HEK293 (cell line): ENCODE results near the gene RETN.

Experiments used
- CTCF ChIA-PET: fragments of 350-600 bp; formaldehyde crosslinking; extraction: SDS; loops from one replicate; lab custom pipeline; 2021; ENCODE audit warnings: antibody characterized with exemption; lab: Yijun Ruan, JAX
- POLR2A ChIA-PET: fragments of 300-600 bp; formaldehyde crosslinking; extraction: SDS; loops from one replicate; lab custom pipeline; 2020; ENCODE audit warnings: antibody characterized with exemption, inconsistent platforms; lab: Yijun Ruan, JAX
- H3K27ac ChIP-seq: fragments of 200-500 bp; sonication (Bioruptor generic); 2 replicates; pipeline ENCODE4 v1.5.1; 2014; ENCODE audit warnings: low read depth, low read length, control low read depth, inconsistent platforms; ENCODE audit errors: extremely low read depth
- H3K36me3 ChIP-seq, 2 experiments: fragments of 200-500 bp in 1 of 2; sonication (Bioruptor generic) in 1 of 2; 1 replicate in 1 of 2; 2 replicates in 1 of 2; pipeline ENCODE4 v1.5.1; 2014 to 2017; ENCODE audit warnings: inconsistent platforms in 2 of 2, low read length in 2 of 2; ENCODE audit not compliant: control insufficient read depth in 2 of 2, insufficient read depth in 1 of 2
- H3K4me1 ChIP-seq: fragments of 200-500 bp; sonication (Bioruptor generic); 2 replicates; pipeline ENCODE4 v1.5.1; 2014; ENCODE audit warnings: mild to moderate bottlenecking, low read length, inconsistent platforms; ENCODE audit not compliant: control insufficient read depth, insufficient read depth
- H3K4me3 ChIP-seq: 2 replicates; pipeline ENCODE4 v1.5.1; 2011; ENCODE audit warnings: low read depth, mild to moderate bottlenecking, control low read depth, low read length, moderate library complexity
- H3K9me3 ChIP-seq: fragments of 200-500 bp; sonication (Bioruptor generic); 2 replicates; pipeline ENCODE4 v1.5.1; 2014; ENCODE audit warnings: low read depth, low read length, inconsistent platforms; ENCODE audit not compliant: control insufficient read depth, insufficient read depth
- BCL11B ChIP-seq: fragments of 450-650 bp; formaldehyde crosslinking; IDR thresholded peaks from 2 replicates; pipeline ENCODE4 v1.5.1; 2016; ENCODE audit warnings: low read depth, missing biosample characterization, missing genetic modification characterization
- EGR2 ChIP-seq: fragments of 450-650 bp; formaldehyde crosslinking; IDR thresholded peaks from 2 replicates; pipeline ENCODE4 v1.5.1; 2016; ENCODE audit warnings: low read depth, missing biosample characterization, missing genetic modification characterization
- REPIN1 ChIP-seq: fragments of 450-650 bp; formaldehyde crosslinking; IDR thresholded peaks from 2 replicates; pipeline ENCODE4 v1.5.1; 2017; ENCODE audit warnings: missing biosample characterization, missing genetic modification characterization, low read depth
- SETDB1 ChIP-seq: IDR thresholded peaks from one replicate; pipeline ENCODE4 v1.6.1; 2017; ENCODE audit warnings: mild to moderate bottlenecking, low read length, moderate library complexity, mixed read lengths; ENCODE audit not compliant: insufficient read length
- TCF7L2 ChIP-seq: IDR thresholded peaks from 2 replicates; pipeline ENCODE4 v1.6.1; 2011; ENCODE audit warnings: low read depth, mild to moderate bottlenecking, inconsistent platforms, low read length, moderate library complexity, borderline replicate concordance
- ZNF114 ChIP-seq: fragments of 450-650 bp; formaldehyde crosslinking; IDR thresholded peaks from 2 replicates; pipeline ENCODE4 v1.5.0; 2017; ENCODE audit warnings: missing biosample characterization, missing genetic modification characterization
- ZNF157 ChIP-seq: fragments of 450-650 bp; formaldehyde crosslinking; IDR thresholded peaks from 2 replicates; pipeline ENCODE4 v1.5.1; 2016; ENCODE audit warnings: missing biosample characterization, missing genetic modification characterization
- ZNF302 ChIP-seq: fragments of 450-650 bp; formaldehyde crosslinking; IDR thresholded peaks from 2 replicates; pipeline ENCODE4 v1.5.1; 2016; ENCODE audit warnings: missing biosample characterization, missing genetic modification characterization, low read depth
- ZNF335 ChIP-seq: fragments of 450-650 bp; formaldehyde crosslinking; conservative IDR thresholded peaks from 2 replicates; pipeline ENCODE4 v1.5.1; 2016; ENCODE audit warnings: missing biosample characterization, missing genetic modification characterization
- ZNF501 ChIP-seq: fragments of 450-650 bp; formaldehyde crosslinking; IDR thresholded peaks from 2 replicates; pipeline ENCODE4 v1.5.1; 2016; ENCODE audit warnings: missing biosample characterization, missing genetic modification characterization
- ZNF658 ChIP-seq: fragments of 450-650 bp; formaldehyde crosslinking; IDR thresholded peaks from 2 replicates; pipeline ENCODE4; 2016; ENCODE audit warnings: missing biosample characterization, missing genetic modification characterization
- TF ChIP-seq, protein P1 (sequence below): fragments of 450-650 bp; formaldehyde crosslinking; optimal IDR thresholded peaks from 2 replicates; pipeline ENCODE3; 2016; ENCODE audit warnings: missing biosample characterization, mild to moderate bottlenecking, missing genetic modification characterization
- TF ChIP-seq, protein P2 (sequence below): fragments of 450-650 bp; formaldehyde crosslinking; IDR thresholded peaks from 2 replicates; pipeline ENCODE4 v1.5.1; 2016; ENCODE audit warnings: missing biosample characterization, missing genetic modification characterization

Gene RETN

DNA sequence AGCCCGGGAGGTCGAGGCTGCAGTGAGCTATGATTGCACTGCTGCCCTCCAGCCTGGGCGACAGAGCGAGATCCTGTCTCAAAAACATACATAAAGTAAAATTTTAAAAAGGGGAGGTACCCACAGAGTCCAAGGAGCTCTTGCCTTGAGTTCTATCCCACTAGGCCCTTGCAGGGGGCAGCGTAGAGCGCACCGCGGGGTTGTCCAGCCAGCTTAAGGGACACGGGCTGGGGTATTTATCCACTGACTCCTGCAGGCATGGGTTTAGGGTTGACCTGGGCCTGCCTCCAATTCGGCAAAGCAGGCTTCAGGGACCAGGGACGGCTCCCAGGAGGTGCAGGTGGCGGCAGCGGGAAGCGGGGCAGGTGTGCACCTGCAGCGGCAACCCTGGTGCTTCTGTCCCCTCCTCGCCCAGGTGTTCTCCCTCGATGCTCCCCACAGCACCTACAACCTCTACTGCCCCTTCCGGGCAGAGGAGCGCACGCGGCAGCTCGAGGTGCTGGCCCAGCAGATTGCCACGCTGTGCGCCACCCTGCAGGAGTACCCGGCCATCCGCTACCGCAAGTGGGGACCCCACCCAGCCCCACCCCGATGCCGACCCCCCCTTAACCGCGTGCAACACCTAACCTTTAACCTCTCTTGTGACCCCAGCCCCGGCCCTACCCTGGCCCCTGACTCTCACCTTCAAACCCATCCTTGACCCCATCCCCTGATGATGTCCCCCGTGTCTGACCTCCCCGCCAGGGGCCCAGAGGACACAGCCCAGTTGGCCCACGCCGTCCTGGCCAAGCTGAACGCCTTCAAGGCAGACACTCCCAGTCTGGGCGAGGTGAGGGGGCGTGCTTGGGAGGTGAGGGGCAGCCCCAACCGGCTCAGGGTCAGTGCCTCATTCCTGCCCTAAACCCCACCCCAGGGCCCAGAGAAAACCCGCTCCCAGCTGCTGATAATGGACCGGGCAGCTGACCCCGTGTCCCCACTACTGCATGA is 27.3 kb upstream of the RETN start (continued):
- TF ChIP-seq, protein P1, sequence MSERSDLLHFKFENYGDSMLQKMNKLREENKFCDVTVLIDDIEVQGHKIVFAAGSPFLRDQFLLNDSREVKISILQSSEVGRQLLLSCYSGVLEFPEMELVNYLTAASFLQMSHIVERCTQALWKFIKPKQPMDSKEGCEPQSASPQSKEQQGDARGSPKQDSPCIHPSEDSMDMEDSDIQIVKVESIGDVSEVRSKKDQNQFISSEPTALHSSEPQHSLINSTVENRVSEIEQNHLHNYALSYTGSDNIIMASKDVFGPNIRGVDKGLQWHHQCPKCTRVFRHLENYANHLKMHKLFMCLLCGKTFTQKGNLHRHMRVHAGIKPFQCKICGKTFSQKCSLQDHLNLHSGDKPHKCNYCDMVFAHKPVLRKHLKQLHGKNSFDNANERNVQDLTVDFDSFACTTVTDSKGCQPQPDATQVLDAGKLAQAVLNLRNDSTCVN (tag by site-specific recombination), result no peak
- TF ChIP-seq ZNF335 (tag by site-specific recombination) (no peak), ZNF501 (tag by site-specific recombination) (no peak)
- TF ChIP-seq, all 188 proteins: peak for 0

DNA sequence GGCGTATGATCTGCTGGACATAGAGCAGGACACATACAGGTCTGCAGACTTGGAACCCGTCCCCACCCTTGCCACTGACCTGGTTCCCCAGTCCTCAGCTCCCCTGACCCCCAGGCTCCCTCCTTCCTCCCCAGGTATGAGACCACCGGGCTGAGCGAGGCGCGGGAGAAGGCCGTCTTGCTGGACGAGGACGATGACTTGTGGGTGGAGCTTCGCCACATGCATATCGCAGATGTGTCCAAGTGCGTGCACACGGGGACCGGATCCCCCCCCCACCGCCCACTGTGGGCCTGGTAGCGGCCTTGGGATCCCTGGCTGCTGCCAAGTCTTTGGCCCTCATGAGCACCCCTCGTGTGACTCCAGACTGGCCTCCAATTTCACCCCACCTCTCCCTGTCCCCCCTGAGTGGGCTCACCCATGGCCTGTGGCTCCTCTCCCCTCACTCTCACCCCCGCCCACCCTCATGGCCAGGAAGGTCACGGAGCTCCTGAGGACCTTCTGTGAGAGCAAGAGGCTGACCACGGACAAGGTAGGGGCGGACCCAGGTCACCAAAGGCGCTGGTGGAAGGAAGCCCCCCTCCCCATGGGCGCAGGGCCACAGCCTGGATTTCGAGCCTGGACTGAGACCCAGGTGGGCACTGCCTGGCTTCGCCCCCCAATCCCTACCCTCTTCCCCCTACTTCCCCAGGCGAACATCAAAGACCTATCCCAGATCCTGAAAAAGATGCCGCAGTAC is 26.4 kb upstream of the RETN start:
- no peaks in the 10 kb centered on the region for H3K9me3 ChIP-seq
- no peak overlapping the region for H3K4me3 ChIP-seq
- peaks cover 7 to 17% of the 10 kb centered on the region in 2 experiments; a peak in 2 of 3 replicates for H3K36me3 ChIP-seq
- ChIA-PET POLR2A (interaction anchor here (1.3 kb wide), 1 partner anchor 13 kb away, joined by 3 read pairs; the partner anchor contains the start of genes PET100 and XAB2), CTCF (interaction anchor here (0.6 to 1.3 kb wide), 4 partner anchors 10 to 543 kb away, joined by 3 to 5 read pairs (median 4); no protein-coding TSS in a partner anchor)
- no peak for TF ChIP-seq ZNF302 (tag by site-specific recombination)
- TF ChIP-seq REPIN1 (tag by site-specific recombination), result no peak
- TF ChIP-seq ZNF157 (tag by site-specific recombination), result no peak
- TF ChIP-seq BCL11B (tag by site-specific recombination), result no peak
- no peak for TF ChIP-seq ZNF114 (tag by site-specific recombination)
- TF ChIP-seq SETDB1, result no peak
- TF ChIP-seq, protein P2, sequence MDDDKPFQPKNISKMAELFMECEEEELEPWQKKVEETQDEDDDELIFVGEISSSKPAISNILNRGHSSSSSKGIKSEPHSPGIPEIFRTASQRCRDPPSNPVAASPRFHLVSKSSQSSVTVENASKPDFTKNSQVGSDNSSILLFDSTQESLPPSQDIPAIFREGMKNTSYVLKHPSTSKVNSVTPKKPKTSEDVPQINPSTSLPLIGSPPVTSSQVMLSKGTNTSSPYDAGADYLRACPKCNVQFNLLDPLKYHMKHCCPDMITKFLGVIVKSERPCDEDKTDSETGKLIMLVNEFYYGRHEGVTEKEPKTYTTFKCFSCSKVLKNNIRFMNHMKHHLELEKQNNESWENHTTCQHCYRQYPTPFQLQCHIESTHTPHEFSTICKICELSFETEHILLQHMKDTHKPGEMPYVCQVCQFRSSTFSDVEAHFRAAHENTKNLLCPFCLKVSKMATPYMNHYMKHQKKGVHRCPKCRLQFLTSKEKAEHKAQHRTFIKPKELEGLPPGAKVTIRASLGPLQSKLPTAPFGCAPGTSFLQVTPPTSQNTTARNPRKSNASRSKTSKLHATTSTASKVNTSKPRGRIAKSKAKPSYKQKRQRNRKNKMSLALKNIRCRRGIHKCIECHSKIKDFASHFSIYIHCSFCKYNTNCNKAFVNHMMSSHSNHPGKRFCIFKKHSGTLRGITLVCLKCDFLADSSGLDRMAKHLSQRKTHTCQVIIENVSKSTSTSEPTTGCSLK (tag by site-specific recombination), result no peak
- no peak for TF ChIP-seq ZNF658
- H3K4me1 ChIP-seq, result no peaks in the 10 kb centered on the region
- H3K27ac ChIP-seq, result no peak overlapping the region

DNA sequence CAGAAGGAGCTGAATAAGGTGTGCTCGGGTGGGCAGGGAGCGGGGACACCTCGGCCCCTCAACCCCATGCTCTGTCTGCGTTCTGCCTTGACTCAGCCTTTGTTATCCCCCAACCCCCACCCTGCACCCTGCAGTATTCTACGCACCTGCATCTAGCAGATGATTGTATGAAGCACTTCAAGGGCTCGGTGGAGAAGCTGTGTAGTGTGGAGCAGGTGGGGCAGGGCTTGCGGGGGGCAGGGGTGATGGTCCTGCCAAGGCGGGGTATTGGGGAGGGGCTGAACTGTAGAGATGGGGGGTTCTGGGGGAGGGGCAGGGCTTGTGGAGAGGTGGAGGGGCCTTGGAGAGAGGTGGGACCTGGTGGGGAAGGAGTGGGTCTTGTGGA is 25.8 kb upstream of the RETN start:
- no peak overlapping the region for H3K27ac ChIP-seq
- H3K9me3 ChIP-seq, result no peaks in the 10 kb centered on the region
- H3K4me1 ChIP-seq, result no peaks in the 10 kb centered on the region
- H3K36me3 ChIP-seq, result peaks cover 7 to 17% of the 10 kb centered on the region in 2 experiments; a peak in 2 of 3 replicates
- TF ChIP-seq TCF7L2 (no peak), EGR2 (tag by site-specific recombination) (no peak)
- POLR2A ChIA-PET, result interaction anchor here (1.2 to 1.3 kb wide), 2 partner anchors 13 to 38 kb away, joined by 3 read pairs; partner anchors contain the start of genes PET100, TRAPPC5 and XAB2
- CTCF ChIA-PET, result interaction anchor here (0.8 kb wide), 1 partner anchor 10 kb away, joined by 4 read pairs; no protein-coding TSS in a partner anchor
- no peak overlapping the region for H3K4me3 ChIP-seq
